Endothelial cell of umbilical vein (primary cell): ENCODE measurements around the gene SPAG6.

Experiments
- CTCF ChIP-seq, 2 donors: IDR thresholded peaks; 1 replicate in 1 of 2; 2 replicates in 1 of 2; pipeline ENCODE4 v1.5.1; 2011; ENCODE audit warnings: low read length in 2 of 2, mild to moderate bottlenecking in 2 of 2, moderate library complexity in 2 of 2, control low read depth in 1 of 2, inconsistent platforms in 1 of 2, low read depth in 1 of 2; ENCODE audit not compliant: insufficient read depth in 1 of 2; ENCODE audit errors: extremely low read depth in 1 of 2
- EZH2 ChIP-seq: IDR thresholded peaks from 2 replicates; pipeline ENCODE4 v1.6.1; 2012; ENCODE audit warnings: borderline replicate concordance, low read depth, mild to moderate bottlenecking, moderate library complexity, low read length, inconsistent platforms; ENCODE audit not compliant: severe bottlenecking
- FOS ChIP-seq: IDR thresholded peaks from 2 replicates; pipeline ENCODE4 v1.6.1; 2011; ENCODE audit warnings: mild to moderate bottlenecking, low read length, moderate library complexity, borderline replicate concordance; ENCODE audit not compliant: insufficient read depth
- MAX ChIP-seq: IDR thresholded peaks from 2 replicates; pipeline ENCODE4 v1.6.1; 2011; ENCODE audit not compliant: insufficient read depth, insufficient read length
- POLR2A ChIP-seq: IDR thresholded peaks from 2 replicates; pipeline ENCODE4 v1.6.1; 2012; ENCODE audit warnings: low read depth, mild to moderate bottlenecking, control low read depth, low read length

- TF ChIP-seq CTCF (IDR thresholded peaks at IDR 0.05; ENCODE audit: extremely low read depth in 1 of 2, insufficient read depth in 1 of 2, low read depth in 1 of 2, low read length in 2 of 2) (no peak), POLR2A (no peak), FOS (no peak), EZH2 (no peak), MAX (no peak)
These were observed 96.8 kb downstream of the SPAG6 start for GRCh38 chr10:22442063-22442462.
